ACC112 (cell line): ENCODE measurements around the gene NRG2.

Source experiments
- H2AFZ ChIP-seq: fragments of 200-600 bp; sonication (generic); one replicate; pipeline ENCODE4 v1.6.0; 2017; ENCODE audit warnings: antibody characterized with exemption, low read length; ENCODE audit not compliant: unreplicated experiment
- H3K27ac ChIP-seq: fragments of 200-600 bp; sonication (generic); 2 replicates; pipeline ENCODE4 v1.5.1; 2014; ENCODE audit warnings: low read depth, mild to moderate bottlenecking, antibody characterized with exemption, low read length, moderate library complexity
- H3K27me3 ChIP-seq: fragments of 200-600 bp; sonication (generic); 2 replicates; pipeline ENCODE4 v1.6.1; 2014; ENCODE audit warnings: mild to moderate bottlenecking, antibody characterized with exemption, low read length, moderate library complexity, mixed read lengths; ENCODE audit not compliant: insufficient read depth
- H3K36me3 ChIP-seq: fragments of 200-600 bp; sonication (generic); 2 replicates; pipeline ENCODE4 v1.6.1; 2016; ENCODE audit warnings: mild to moderate bottlenecking, antibody characterized with exemption, low read length, moderate library complexity, mixed read lengths; ENCODE audit not compliant: insufficient read depth
- H3K4me1 ChIP-seq: fragments of 200-600 bp; sonication (generic); one replicate; pipeline ENCODE4 v1.6.1; 2016; ENCODE audit warnings: low read length, mixed read lengths; ENCODE audit not compliant: insufficient read depth, unreplicated experiment, control insufficient read depth
- H3K4me3 ChIP-seq: fragments of 200-600 bp; sonication (generic); 2 replicates; pipeline ENCODE4 v1.5.1; 2014; ENCODE audit warnings: mild to moderate bottlenecking, low read depth, low read length
- H3K79me2 ChIP-seq: fragments of 200-600 bp; sonication (generic); one replicate; pipeline ENCODE4 v1.6.0; 2016; ENCODE audit warnings: low read length; ENCODE audit not compliant: control insufficient read depth, unreplicated experiment, insufficient read depth

Gene NRG2

DNA sequence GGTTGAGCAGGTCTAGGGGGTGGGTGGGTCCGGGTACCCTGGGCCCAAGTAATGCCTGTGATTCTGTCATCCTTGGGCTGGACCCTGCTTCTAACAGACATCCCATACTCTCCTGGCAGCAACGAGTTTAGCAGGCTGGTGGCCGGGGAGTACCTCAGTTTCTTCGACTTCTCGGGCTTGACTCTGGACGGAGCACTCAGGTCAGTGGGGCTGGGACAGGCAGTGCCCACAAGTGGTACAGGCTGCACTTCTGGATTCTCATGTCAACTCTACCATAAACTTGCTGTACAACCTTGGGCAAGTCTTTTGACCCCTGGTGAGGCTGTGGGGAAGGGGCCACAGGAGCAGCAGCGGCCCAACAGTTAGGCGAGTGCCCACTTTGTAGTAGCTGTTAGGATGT is 225.7 kb downstream of the NRG2 start:
- Histone ChIP-seq H3K4me3 (no peak overlapping the region), H3K4me1 (no peaks in the 10 kb centered on the region), H3K27ac (no peak overlapping the region), H3K36me3 (no peaks in the 10 kb centered on the region), H3K27me3 (peaks cover 64% of the 10 kb centered on the region), H3K79me2 (no peaks in the 10 kb centered on the region), H2AFZ (no peak overlapping the region)

DNA sequence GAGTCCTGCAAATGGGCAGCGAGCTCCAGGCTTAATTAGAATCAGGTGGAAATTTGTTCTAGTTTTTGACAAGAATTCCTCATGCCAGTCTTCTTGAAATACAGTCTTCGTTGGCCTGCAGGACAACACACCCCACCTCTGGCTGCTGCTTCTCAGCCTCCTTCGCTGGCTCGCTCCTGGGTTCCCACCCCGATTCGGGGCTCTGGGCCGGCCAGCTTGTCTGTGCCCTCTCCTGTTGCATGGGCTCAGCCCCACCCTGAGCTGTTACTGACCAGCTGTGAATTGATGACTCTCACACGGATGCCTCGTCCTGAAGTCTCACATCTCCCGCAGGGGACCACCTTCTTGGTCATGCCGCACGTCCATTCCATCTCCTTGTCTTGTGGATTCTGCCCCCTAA is 226.5 kb downstream of the NRG2 start:
- no peak overlapping the region for H3K27ac ChIP-seq
- no peaks in the 10 kb centered on the region for H3K79me2 ChIP-seq
- H3K36me3 ChIP-seq, result no peaks in the 10 kb centered on the region
- no peaks in the 10 kb centered on the region for H3K4me1 ChIP-seq
- peaks cover 66% of the 10 kb centered on the region for H3K27me3 ChIP-seq
- H2AFZ ChIP-seq, result no peak overlapping the region
- H3K4me3 ChIP-seq, result no peak overlapping the region

DNA sequence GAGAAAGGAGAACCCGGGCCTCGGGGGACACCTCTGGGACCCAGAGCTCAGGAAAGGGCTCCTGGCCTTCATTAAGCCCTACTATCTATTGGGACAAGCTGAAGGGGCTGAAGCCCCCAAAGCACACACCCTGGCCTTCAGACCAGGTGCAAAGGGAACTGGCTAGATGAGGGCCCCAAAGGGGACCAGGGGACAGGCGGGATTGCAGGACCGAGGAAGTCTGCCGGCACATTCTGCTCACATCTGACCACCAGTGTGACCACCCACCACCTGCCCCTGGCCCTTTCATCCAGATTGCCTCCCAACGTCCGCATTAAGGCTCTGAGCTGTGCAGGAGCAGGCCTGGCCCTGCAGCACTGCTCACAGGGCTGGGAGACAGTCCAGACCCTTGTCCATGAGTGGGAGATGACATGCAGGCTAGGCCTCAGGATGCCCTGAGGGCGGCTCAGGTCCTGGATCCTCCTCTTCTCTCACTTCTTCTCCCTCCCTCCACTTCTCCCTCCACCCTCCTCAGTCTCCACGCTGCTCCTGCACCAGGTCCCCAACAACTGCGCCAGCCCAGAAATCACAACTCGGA is 228.3 kb downstream of the NRG2 start:
- Histone ChIP-seq H3K36me3 (no peaks in the 10 kb centered on the region), H3K4me1 (no peaks in the 10 kb centered on the region), H3K27ac (no peak overlapping the region), H2AFZ (no peak overlapping the region), H3K4me3 (no peak overlapping the region), H3K79me2 (no peaks in the 10 kb centered on the region), H3K27me3 (peaks cover 68% of the 10 kb centered on the region)

DNA sequence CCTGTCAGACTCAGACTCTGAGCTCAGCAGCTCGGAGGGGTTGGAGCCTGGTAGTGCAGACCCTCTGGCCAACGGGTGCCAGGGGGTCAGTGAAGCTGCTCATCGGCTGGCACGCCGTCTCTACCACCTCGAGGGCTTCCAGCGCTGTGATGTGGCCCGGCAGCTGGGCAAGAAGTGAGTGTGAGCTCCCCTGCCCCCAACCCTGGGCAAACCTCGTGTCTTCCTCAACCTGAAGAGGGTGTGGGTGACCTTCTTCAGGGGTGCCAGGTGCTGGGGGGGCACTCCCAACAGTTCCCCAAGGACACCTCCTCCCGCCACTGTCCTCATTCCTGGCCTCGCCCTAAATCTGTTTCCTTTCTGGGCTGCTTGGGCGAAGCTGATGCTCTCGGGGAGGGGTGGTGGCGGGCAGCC is 228.9 kb downstream of the NRG2 start:
- Histone ChIP-seq H3K4me1 (no peaks in the 10 kb centered on the region), H3K4me3 (no peak overlapping the region), H3K36me3 (no peaks in the 10 kb centered on the region), H3K27me3 (peaks cover 66% of the 10 kb centered on the region), H3K27ac (no peak overlapping the region), H3K79me2 (no peaks in the 10 kb centered on the region), H2AFZ (no peak overlapping the region)

DNA sequence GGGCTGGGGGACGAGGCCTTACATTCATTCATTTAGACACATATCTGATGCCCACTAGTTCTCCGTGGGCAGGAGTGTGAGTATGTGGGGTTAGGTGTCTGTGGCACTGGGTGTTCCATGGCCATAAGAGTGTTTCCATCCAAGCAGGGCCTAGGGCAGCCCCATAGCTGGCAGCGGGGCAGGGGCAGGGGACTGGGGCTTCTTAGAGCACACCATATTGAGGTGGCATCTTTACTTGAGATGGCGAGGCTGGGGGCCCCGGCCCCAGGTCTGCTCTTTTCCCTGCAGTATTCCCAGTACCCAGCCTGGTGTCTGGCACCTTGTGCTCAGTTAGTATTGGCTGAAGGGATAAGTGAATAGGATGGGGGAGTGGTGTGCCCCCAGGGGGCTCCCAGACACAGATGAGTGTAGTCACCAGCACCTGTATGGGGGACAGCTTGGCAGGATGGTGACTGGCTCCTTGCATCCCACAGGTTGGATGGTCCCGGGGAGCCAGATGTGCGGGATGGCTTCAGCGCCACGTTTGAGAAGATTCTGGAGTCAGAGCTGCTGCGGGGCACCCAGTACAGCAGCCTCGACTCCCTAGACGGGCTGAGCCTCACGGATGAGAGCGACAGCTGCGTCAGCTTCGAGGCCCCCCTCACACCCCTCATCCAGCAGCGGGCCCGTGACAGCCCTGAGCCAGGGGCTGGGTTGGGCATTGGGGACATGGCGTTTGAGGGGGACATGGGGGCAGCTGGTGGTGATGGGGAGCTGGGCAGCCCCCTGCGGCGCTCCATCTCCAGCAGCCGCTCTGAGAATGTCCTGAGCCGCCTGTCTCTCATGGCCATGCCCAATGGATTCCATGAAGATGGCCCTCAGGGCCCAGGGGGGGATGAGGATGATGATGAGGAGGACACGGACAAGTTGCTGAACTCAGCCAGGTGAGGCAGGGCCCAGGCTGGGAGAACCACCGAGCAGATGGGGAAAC is 230.0 kb downstream of the NRG2 start:
- no peak overlapping the region for H2AFZ ChIP-seq
- H3K4me1 ChIP-seq, result no peaks in the 10 kb centered on the region
- no peaks in the 10 kb centered on the region for H3K79me2 ChIP-seq
- no peak overlapping the region for H3K4me3 ChIP-seq
- peaks cover 66% of the 10 kb centered on the region for H3K27me3 ChIP-seq
- no peak overlapping the region for H3K27ac ChIP-seq
- H3K36me3 ChIP-seq, result no peaks in the 10 kb centered on the region

DNA sequence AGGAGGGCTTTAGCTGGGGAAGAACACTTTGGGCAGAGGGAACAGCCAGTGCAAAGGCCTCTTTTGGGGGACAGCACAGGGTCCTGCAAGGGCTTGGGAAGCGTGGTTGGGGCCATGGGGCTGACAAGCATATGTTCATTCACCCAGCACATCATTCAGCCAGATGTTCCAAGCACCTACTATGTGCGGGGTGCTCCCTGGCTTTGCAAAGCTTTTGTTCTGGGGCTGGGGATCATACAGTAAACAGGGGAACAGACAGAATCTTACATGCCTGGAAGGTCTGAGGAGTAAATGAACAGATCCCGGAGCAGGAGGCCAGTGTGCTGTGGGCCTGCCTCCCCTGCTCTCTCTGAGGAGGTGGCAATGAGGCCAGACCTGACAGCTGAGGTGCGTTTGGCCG is 230.8 kb downstream of the NRG2 start:
- no peak overlapping the region for H2AFZ ChIP-seq
- no peaks in the 10 kb centered on the region for H3K4me1 ChIP-seq
- H3K4me3 ChIP-seq, result no peak overlapping the region
- no peaks in the 10 kb centered on the region for H3K79me2 ChIP-seq
- H3K36me3 ChIP-seq, result no peaks in the 10 kb centered on the region
- H3K27me3 ChIP-seq, result peaks cover 59% of the 10 kb centered on the region
- no peak overlapping the region for H3K27ac ChIP-seq

DNA sequence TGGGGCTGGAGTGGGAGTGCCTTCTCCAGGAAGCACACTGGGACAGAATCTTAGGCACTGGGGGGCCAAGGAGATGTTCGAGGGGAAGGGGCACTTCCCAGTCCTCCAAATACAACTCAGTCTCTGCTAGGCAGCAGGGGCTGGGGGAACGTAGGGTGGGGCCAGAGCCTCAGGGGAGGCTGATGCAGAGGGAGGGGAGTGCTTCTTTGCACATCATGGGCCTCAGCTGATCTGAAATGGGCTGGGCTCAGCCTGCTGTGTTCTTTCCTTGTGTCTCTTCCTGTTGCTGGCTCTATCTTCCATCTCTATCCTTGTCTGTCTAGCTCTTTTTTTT is 231.9 kb downstream of the NRG2 start:
- Histone ChIP-seq H3K79me2 (no peaks in the 10 kb centered on the region), H3K4me1 (no peaks in the 10 kb centered on the region), H2AFZ (no peak overlapping the region), H3K4me3 (no peak overlapping the region), H3K27ac (no peak overlapping the region), H3K27me3 (peaks cover 56% of the 10 kb centered on the region), H3K36me3 (no peaks in the 10 kb centered on the region)

DNA sequence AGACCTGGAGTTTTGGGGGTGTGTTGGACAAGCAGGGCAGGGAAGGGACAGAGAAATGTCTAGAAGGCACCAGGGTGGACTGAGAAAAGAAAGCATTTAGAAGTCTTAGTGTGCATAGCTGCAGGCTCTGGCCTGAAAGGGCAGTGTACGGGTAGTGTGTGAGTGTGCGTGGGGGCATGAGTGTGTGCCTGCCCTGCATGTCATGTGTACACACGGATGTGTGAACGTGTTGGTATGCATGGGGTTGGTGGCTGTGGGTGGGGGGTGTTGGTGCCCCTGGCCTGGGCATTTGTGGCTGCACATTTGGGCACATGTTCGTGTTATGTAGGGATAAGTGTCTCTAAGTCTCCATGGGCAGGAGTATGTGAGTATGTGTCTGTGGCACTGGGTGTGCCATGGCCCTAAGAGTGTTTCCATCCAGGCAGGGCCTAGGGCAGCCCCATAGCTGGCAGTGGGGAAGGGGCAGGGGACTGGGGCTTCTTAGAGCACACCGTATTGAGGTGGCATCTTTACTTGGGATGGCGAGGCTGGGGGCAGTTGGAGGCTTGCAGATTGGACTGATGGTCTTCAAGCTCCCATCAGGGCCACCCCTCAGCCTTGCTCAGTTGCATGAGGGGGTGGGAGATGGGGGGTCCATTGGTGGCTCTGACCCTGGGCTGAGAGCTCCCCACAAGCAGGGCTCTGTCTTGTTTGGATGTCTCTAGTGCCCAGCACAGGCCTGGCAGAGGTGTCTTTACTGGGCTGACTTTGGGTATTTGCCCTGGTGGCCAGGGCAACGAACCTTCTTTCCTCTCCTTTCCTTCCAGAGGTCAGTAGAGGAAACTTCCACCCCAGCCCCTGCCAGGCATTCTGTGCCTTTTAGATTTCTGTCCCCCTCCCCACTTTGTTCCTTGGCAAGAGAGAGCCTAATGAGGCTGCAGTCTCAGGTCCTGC is 232.5 kb downstream of the NRG2 start:
- H2AFZ ChIP-seq, result no peak overlapping the region
- H3K27me3 ChIP-seq, result peaks cover 58% of the 10 kb centered on the region
- H3K4me1 ChIP-seq, result no peaks in the 10 kb centered on the region
- no peaks in the 10 kb centered on the region for H3K79me2 ChIP-seq
- no peaks in the 10 kb centered on the region for H3K36me3 ChIP-seq
- no peak overlapping the region for H3K27ac ChIP-seq
- no peak overlapping the region for H3K4me3 ChIP-seq

DNA sequence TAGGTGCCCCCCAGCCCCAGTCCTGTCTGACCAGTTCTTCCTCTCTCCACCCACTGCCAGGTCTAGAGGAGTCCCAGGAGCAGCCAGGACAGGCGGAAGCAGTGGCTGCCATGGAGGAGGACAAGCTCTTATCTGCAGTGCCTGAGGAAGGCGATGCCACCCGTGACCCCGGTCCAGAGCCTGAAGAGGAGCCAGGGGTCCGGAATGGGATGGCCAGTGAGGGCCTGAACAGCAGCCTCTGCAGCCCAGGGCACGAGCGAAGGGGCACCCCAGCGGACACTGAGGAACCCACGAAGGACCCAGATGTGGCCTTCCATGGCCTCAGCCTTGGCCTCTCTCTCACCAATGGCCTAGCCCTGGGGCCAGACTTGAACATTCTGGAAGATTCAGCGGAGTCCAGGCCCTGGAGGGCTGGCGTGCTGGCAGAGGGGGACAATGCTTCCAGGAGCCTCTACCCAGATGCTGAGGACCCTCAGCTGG is 233.7 kb downstream of the NRG2 start:
- no peaks in the 10 kb centered on the region for H3K4me1 ChIP-seq
- H3K27me3 ChIP-seq, result peaks cover 58% of the 10 kb centered on the region
- H3K36me3 ChIP-seq, result no peaks in the 10 kb centered on the region
- H3K27ac ChIP-seq, result no peak overlapping the region
- H2AFZ ChIP-seq, result no peak overlapping the region
- no peak overlapping the region for H3K4me3 ChIP-seq
- H3K79me2 ChIP-seq, result no peaks in the 10 kb centered on the region

DNA sequence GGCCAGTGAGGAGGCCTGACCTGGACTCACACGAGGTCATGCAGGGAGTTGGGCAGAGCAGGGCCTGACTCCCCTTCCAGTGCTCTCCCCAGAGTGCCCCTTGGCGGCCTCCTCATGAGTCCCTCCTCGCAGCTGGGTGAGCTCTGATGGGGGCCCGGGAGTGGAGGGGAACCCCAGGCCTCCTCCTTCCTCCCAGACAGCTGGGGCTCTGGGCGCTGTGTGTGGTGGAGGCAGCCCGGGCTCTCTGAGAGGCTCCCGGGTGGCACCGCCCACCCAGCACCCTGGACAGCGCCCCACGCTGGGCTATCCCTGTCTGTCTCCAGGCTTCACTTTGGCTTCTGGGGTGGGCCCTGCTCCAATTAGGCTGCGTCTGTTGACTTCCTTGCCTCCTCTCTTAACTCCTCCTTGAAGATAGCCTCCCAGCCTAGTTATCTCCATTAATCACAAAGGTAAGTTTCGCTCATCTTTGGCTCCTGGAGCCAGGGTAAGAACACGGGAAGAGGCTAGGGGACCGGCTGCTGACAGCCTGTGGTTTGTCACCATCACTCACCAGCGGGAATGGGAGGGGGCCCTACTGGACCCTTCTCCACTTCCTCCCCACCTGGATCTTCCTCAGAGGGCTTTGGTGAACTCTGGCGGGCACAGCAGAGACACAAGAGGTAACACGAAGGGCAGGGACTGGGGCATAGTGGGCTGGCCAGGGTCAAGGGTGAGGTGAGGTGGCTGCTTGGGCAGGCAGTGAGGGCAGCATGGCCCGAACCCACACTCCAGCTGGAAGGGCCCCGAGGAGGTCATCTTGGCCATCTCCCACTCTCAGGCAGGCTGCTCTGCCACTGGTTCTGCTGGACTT is 234.4 kb downstream of the NRG2 start:
- Histone ChIP-seq H3K36me3 (no peaks in the 10 kb centered on the region), H3K79me2 (no peaks in the 10 kb centered on the region), H3K27me3 (peaks cover 62% of the 10 kb centered on the region), H3K4me1 (no peaks in the 10 kb centered on the region), H2AFZ (no peak overlapping the region), H3K4me3 (no peak overlapping the region), H3K27ac (no peak overlapping the region)
